HEK293 (cell line): ENCODE measurements around the gene PLAC1.

Source experiments
- WT1 ChIP-seq: fragments of 450-650 bp; formaldehyde crosslinking; IDR thresholded peaks from 2 replicates; pipeline ENCODE4 v1.5.1; 2016; ENCODE audit warnings: missing biosample characterization, missing genetic modification characterization
- ZNF521 ChIP-seq: fragments of 450-650 bp; formaldehyde crosslinking; IDR thresholded peaks from 2 replicates; pipeline ENCODE4 v1.5.1; 2017; ENCODE audit warnings: missing biosample characterization, mild to moderate bottlenecking, missing genetic modification characterization
- ZNF707 ChIP-seq: fragments of 450-650 bp; formaldehyde crosslinking; IDR thresholded peaks from 2 replicates; pipeline ENCODE4 v1.5.1; 2016; ENCODE audit warnings: missing biosample characterization, missing genetic modification characterization
- ZNF785 ChIP-seq: fragments of 450-650 bp; formaldehyde crosslinking; IDR thresholded peaks from 2 replicates; pipeline ENCODE4 v1.5.1; 2016; ENCODE audit warnings: missing biosample characterization, missing genetic modification characterization
- TF ChIP-seq, protein P1 (sequence below): fragments of 450-650 bp; formaldehyde crosslinking; IDR thresholded peaks from 2 replicates; pipeline ENCODE4 v1.5.1; 2016; ENCODE audit warnings: missing biosample characterization, missing genetic modification characterization
- TF ChIP-seq, protein P2 (sequence below): fragments of 450-650 bp; formaldehyde crosslinking; IDR thresholded peaks from 2 replicates; pipeline ENCODE4 v1.5.1; 2016; ENCODE audit warnings: missing biosample characterization, missing genetic modification characterization
- TF ChIP-seq, protein P3 (sequence below): fragments of 450-650 bp; formaldehyde crosslinking; IDR thresholded peaks from 2 replicates; pipeline ENCODE4 v1.5.1; 2016; ENCODE audit warnings: missing biosample characterization, missing genetic modification characterization, low read depth

DNA sequence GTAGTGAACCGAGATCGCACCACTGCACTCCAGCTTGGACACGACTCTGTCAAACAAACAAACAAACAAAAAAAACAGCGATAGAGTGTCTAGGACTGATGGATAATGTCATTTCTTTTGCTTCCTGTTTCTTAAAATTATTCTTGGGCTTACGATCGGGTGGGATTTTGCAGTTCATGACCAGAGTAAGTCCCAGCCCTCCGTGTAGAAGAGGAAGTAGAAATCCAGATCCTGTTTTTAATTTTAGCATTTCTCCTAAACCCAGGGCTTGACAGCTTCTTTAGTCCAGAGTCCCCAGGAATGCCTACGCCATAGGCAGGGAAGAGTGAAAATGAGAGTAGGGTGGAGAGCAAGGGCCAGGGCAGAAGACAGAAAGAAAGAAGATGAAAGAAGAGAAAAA lies 104.0 kb downstream of the PLAC1 start:
- TF ChIP-seq ZNF785 (tag by site-specific recombination) (no peak), WT1 (tag by site-specific recombination) (no peak), ZNF707 (tag by site-specific recombination) (no peak), ZNF521 (tag by site-specific recombination) (no peak)
- TF ChIP-seq, protein P1, sequence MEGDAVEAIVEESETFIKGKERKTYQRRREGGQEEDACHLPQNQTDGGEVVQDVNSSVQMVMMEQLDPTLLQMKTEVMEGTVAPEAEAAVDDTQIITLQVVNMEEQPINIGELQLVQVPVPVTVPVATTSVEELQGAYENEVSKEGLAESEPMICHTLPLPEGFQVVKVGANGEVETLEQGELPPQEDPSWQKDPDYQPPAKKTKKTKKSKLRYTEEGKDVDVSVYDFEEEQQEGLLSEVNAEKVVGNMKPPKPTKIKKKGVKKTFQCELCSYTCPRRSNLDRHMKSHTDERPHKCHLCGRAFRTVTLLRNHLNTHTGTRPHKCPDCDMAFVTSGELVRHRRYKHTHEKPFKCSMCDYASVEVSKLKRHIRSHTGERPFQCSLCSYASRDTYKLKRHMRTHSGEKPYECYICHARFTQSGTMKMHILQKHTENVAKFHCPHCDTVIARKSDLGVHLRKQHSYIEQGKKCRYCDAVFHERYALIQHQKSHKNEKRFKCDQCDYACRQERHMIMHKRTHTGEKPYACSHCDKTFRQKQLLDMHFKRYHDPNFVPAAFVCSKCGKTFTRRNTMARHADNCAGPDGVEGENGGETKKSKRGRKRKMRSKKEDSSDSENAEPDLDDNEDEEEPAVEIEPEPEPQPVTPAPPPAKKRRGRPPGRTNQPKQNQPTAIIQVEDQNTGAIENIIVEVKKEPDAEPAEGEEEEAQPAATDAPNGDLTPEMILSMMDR (tag by site-specific recombination) = no peak
- TF ChIP-seq, protein P2, sequence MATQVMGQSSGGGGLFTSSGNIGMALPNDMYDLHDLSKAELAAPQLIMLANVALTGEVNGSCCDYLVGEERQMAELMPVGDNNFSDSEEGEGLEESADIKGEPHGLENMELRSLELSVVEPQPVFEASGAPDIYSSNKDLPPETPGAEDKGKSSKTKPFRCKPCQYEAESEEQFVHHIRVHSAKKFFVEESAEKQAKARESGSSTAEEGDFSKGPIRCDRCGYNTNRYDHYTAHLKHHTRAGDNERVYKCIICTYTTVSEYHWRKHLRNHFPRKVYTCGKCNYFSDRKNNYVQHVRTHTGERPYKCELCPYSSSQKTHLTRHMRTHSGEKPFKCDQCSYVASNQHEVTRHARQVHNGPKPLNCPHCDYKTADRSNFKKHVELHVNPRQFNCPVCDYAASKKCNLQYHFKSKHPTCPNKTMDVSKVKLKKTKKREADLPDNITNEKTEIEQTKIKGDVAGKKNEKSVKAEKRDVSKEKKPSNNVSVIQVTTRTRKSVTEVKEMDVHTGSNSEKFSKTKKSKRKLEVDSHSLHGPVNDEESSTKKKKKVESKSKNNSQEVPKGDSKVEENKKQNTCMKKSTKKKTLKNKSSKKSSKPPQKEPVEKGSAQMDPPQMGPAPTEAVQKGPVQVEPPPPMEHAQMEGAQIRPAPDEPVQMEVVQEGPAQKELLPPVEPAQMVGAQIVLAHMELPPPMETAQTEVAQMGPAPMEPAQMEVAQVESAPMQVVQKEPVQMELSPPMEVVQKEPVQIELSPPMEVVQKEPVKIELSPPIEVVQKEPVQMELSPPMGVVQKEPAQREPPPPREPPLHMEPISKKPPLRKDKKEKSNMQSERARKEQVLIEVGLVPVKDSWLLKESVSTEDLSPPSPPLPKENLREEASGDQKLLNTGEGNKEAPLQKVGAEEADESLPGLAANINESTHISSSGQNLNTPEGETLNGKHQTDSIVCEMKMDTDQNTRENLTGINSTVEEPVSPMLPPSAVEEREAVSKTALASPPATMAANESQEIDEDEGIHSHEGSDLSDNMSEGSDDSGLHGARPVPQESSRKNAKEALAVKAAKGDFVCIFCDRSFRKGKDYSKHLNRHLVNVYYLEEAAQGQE = no peak
- TF ChIP-seq, protein P3, sequence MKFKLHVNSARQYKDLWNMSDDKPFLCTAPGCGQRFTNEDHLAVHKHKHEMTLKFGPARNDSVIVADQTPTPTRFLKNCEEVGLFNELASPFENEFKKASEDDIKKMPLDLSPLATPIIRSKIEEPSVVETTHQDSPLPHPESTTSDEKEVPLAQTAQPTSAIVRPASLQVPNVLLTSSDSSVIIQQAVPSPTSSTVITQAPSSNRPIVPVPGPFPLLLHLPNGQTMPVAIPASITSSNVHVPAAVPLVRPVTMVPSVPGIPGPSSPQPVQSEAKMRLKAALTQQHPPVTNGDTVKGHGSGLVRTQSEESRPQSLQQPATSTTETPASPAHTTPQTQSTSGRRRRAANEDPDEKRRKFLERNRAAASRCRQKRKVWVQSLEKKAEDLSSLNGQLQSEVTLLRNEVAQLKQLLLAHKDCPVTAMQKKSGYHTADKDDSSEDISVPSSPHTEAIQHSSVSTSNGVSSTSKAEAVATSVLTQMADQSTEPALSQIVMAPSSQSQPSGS (tag by site-specific recombination) = no peak
